ENCODE measurements around the gene TSPOAP1.

DNA sequence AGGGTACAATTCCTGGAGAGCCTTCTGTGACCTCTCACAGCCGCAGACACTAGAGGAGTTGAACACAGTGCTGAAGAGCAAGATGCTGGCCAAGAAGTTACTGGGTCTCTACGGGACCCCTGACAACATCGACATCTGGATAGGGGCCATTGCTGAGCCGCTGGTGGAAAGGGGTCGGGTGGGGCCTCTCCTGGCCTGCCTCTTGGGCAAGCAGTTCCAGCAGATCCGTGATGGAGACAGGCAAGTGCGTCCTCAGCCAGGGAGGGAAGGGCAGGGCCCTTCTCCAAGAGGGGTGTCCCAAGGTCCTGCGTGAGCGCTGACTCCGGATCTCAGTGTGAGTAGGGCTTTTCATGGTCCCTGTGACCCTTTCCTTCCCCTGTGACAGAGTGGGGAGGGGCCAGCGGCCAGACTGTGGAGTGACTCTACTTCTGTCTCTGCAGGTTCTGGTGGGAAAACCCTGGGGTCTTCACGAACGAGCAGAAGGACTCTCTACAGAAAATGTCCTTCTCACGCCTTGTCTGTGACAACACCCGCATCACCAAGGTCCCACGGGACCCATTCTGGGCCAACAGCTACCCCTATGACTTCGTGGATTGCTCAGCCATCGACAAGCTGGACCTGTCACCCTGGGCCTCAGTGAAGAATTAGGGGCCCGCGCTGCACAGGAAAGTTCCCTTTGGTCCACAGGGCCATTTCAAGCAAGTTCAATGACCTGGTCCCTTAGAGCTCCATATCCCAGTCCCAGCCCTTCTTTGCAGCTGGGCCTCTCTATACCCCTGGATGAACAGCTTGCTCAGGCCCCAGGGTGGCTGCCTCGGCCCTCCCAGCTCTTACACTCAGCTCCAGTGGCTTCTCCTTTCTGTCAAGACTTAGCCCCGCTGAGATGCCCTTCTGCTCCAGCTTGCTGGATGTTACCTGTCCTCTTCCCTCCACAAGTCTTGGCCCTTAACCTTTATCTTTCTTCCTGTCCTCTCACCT lies 61.0 kb downstream of the TSPOAP1 start:
- TF ChIP-seq POLR2A (IDR thresholded peaks at IDR 0.05; ENCODE audit: low read depth, low read length) (no peak), POLR2AphosphoS5 (IDR thresholded peaks at IDR 0.05; ENCODE audit: low read depth, low read length) (no peak), TAF1 (IDR thresholded peaks at IDR 0.05; ENCODE audit: borderline replicate concordance, low read depth, low read length) (no peak)

Measured in GM12892 (cell line).